Measurements from ENCODE around the gene ETS2.
"Not testable (repeated sequence)": the region's sequence is repeated elsewhere in the genome, so short reads cannot be mapped to it uniquely, and the experiment has no call there.

The ETS2 gene

DNA sequence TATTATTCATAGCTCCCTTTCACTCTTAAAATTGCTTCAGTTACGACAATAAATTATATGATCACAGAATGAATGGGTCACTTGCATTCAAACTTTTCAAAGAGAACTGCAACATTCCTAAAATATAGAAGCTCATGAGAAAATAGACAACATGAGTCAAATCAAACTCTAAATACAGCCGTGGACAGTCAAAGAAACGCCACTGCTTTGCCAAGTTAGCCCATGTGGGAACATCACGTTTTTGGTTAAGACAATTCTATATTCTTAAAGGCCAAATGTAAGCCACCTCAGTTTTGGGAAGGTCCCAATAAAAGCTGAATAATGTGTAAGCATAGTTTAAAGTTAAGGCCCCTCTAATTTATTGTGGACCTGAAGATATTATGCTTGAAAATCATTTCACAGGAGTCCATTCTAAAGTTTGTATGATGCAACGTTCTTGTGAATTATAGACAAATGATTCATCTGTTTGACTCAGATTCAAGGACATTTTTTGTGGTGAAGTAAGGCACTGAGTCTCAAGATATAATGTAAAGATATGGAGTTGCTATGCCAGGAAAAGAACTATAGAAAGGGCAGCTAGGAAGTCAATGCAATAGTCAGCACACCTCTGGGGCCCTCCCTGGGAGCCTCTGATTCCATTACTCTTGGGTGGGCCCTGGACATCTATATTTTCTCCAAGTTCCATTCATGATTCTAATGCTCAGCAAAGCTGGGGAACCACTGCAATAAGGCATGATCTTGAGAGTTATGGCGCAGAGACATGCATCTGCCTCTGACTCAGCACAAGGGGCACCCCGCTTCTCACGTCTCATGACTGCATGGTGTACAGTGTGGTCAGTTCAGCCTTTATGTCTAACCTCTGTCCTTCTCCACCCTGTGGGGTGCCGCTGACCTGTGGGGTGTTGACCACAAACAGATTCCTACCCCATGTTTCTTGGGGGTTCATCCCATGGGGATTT, 33.9 kb downstream of the ETS2 start:
- peak; percentile 22 for DNase-seq (ENCODE audit: low read depth)

GRCh38 chr21:38840456-38841300, 34.9 kb downstream of the ETS2 start:
- DNase-seq (ENCODE audit: low read depth) = no peak

DNA sequence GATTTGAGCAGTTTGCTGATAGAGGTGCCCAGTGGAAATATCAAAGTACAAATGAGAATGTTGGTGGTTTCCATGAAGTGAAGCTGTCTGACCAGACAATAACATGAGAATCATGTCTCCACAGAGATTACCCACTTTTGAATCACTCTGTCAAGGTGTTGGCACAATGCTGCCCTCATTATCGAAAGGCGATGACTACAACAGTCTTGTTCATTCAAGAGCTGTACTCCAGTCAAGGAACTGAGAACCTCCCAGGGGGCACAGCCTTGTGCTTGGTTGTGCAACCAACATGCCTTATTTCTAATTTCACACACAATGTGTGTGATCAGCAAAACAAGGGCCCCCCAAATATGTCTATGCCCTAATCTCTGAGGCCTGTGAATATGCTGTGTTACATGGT, 35.7 kb downstream of the ETS2 start:
- DNase-seq (ENCODE audit: low read depth) = no peak

GRCh38 chr21:38842079-38842478, 36.4 kb downstream of the ETS2 start:
- DNase-seq (ENCODE audit: low read depth) = no peak

GRCh38 chr21:38843379-38843778, 37.6 kb downstream of the ETS2 start:
- no peak for DNase-seq (ENCODE audit: low read depth)

GRCh38 chr21:38843806-38844503, 38.2 kb downstream of the ETS2 start:
- no peak for DNase-seq (ENCODE audit: low read depth)

GRCh38 chr21:38845374-38845773, 39.6 kb downstream of the ETS2 start:
- DNase-seq (ENCODE audit: low read depth) = not testable (repeated sequence)

- no peak for DNase-seq (ENCODE audit: low read depth)
These were observed 41.8 kb downstream of the ETS2 start for GRCh38 chr21:38847556-38847955.

GRCh38 chr21:38848187-38848609, 42.5 kb downstream of the ETS2 start:
- no peak for DNase-seq (ENCODE audit: low read depth)

DNA sequence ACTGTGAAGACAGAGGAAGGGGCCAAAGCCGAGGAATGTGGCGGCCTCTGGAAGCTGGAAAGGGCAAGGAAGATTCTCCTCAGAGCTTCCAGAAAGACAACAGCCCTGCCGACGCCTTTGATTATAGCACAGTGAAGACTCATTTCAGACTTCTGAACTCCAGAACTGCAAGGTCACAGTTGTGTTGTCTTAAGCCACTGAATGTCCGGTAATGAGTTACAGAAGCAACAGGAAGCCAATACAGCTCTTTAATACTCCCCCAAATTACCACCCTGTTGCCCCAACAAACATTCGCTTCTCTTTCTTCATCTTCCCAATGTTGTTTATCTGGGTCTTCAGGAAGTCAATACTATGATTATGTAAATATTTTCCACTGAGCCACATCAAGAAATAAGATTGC, 44.0 kb downstream of the ETS2 start:
- no peak for DNase-seq (ENCODE audit: low read depth)

- DNase-seq (ENCODE audit: low read depth) = no peak
These were observed 44.7 kb downstream of the ETS2 start for GRCh38 chr21:38850277-38850951.

DNA sequence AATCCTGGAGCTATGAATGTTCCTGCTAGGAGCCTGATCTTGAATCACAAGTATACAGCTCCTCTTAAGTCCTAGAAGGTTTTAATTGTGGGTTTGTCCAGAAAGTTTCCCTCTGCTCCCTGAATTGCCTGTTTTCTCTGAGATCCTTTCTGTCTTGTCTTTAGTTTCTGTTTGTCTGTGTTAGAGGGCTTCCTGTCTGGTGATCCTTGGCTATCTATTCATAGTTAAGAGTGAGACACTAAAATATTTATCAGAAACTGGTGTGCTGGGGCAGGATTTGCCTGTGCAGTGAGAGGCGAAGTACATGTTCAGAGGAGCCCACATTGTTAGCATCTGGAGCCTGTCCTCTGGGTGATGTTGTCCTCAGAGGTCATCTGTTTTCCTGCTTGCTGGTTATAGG, 45.4 kb downstream of the ETS2 start:
- no peak for DNase-seq (ENCODE audit: low read depth)

- no peak for DNase-seq (ENCODE audit: low read depth)
These were observed 46.5 kb downstream of the ETS2 start for GRCh38 chr21:38852278-38852677.

- DNase-seq (ENCODE audit: low read depth) = no peak
These were observed 47.0 kb downstream of the ETS2 start for GRCh38 chr21:38852708-38853107.

- DNase-seq (ENCODE audit: low read depth) = no peak
These were observed 47.7 kb downstream of the ETS2 start for GRCh38 chr21:38853421-38853919.

DNA sequence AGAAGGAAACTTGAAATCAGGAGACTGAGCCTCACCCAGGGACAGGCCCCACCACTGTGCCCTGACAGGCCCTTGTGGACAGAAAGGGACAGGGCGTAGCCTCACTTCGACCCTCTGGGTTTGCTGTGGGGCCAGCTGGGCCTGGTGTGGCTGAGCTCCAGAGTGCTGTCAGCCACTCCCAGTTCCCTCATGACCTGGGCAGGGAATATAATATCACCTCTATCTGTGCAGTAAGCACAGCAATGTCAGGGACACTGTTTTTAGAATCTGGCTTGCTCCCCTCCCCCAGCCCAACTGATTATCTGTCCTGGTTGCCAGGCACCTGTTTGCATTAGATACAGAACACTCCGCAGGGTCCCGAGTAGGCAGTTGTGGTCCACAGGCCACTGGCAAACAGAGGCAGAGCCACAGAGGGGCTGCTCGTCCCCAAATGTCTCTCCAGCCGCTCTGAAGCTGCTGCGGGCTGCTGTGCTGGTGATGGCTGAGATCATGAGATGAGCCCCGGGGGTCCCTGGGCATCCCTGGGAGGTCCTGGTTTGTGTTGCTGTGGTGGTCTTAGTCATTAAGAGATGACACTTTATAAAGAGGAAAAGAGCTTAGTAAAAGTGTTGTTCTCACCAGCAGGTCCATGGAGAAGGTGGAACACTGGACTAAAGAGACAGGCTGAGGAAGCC, 51.6 kb downstream of the ETS2 start:
- no peak for DNase-seq (ENCODE audit: low read depth)

DNA sequence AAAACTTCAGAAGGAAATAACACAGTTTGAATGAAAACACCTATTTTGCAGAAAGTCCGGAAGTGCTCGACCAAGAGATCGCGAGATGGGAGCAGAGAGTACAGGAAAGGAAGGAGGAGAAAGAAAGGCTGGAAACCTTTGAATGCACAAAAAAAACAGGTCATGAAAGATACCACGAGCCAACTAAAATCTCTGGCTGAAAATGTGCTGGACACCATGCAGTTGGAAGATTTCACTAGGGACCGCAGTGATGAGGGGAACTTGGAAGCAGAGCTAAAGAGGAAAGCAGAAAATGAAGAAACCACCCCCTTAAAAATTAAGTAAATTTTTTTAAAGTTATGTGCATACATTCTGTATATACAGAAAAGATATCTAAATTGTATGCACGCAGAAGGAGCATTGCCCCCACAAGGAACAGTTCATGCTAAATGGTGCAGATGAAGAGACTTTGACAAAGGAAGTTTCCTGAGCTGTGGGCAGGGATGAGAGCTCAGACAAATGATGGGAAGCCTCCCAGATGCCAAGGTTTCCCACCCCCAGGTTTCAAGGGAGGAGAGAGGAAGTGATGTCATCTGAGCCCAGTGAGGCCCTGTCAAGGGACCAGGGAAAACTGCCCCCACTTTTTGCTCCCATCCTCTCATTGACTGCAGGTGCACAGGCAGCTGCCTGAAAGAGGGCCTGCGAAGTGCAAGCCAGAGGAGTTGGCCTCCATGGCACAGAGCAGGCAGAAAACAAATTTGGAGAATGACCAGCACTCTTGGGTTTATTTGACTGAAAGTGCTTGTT, 52.5 kb downstream of the ETS2 start:
- no peak for DNase-seq (ENCODE audit: low read depth)

GRCh38 chr21:38858812-38859205, 53.1 kb downstream of the ETS2 start:
- no peak for DNase-seq (ENCODE audit: low read depth)

GRCh38 chr21:38859852-38860251, 54.1 kb downstream of the ETS2 start:
- DNase-seq (ENCODE audit: low read depth) = no peak

GRCh38 chr21:38861056-38861455, 55.3 kb downstream of the ETS2 start:
- no peak for DNase-seq (ENCODE audit: low read depth)

All from activated T-cell treated with anti-CD3 and anti-CD28 coated beads for 48 hours (primary cell).